HG02763 (cell line): ENCODE measurements around the gene UQCC3.
"Not testable (repeated sequence)": the region's sequence is repeated elsewhere in the genome, so short reads cannot be mapped to it uniquely, and the experiment has no call there.

ENCODE experiments used
- ATAC-seq: cut with Tn5 transposase; IDR thresholded peaks from one replicate; pipeline ENCODE4 v1.9.1; 2021; ENCODE audit warnings: mild to moderate bottlenecking, moderate library complexity; ENCODE audit not compliant: unreplicated experiment

The UQCC3 gene

GRCh38 chr11:62671608-62672389, at the start of gene UQCC3, which contains the start of gene LBHD1:
Gene UQCC3 (plus strand): TSS chr11:62671673. CDS start chr11:62671746, 73 bp downstream.
Gene LBHD1 (minus strand): TSS chr11:62672267. CDS start chr11:62670031, 2,236 bp downstream.
- peak; percentile 52 for ATAC-seq

- no peak for ATAC-seq
Measured at GRCh38 chr11:62622476-62623089, 48.9 kb upstream of the UQCC3 start.

GRCh38 chr11:62627713-62628112, 43.8 kb upstream of the UQCC3 start:
- no peak for ATAC-seq

GRCh38 chr11:62632492-62632891, 39.0 kb upstream of the UQCC3 start:
- ATAC-seq = no peak

GRCh38 chr11:62644220-62644619, 27.3 kb upstream of the UQCC3 start:
- ATAC-seq = no peak

- no peak for ATAC-seq
Measured at GRCh38 chr11:62645671-62645945, 25.9 kb upstream of the UQCC3 start.

- ATAC-seq = peak; percentile 95
Measured at GRCh38 chr11:62645946-62646824, 25.3 kb upstream of the UQCC3 start, which contains the start of gene GANAB. Gene GANAB (minus strand): TSS chr11:62646613. CDS start chr11:62646599, 14 bp downstream.

GRCh38 chr11:62646825-62647608, 24.5 kb upstream of the UQCC3 start:
- no peak for ATAC-seq

GRCh38 chr11:62647609-62648005, 23.9 kb upstream of the UQCC3 start:
- no peak for ATAC-seq

GRCh38 chr11:62648185-62648966, 23.1 kb upstream of the UQCC3 start:
- ATAC-seq = no peak

GRCh38 chr11:62648967-62649364, 22.5 kb upstream of the UQCC3 start:
- ATAC-seq = no peak

GRCh38 chr11:62649486-62649885, 22.0 kb upstream of the UQCC3 start:
- no peak for ATAC-seq

- ATAC-seq = not testable (repeated sequence)
Measured at GRCh38 chr11:62650283-62650682, 21.2 kb upstream of the UQCC3 start.

- ATAC-seq = no peak
Measured at GRCh38 chr11:62652161-62653006, 19.1 kb upstream of the UQCC3 start.

- no peak for ATAC-seq
Measured at GRCh38 chr11:62654297-62654696, 17.2 kb upstream of the UQCC3 start.

- no peak for ATAC-seq
Measured at GRCh38 chr11:62656796-62657429, 14.6 kb upstream of the UQCC3 start.

- ATAC-seq = peak; percentile 19
Measured at GRCh38 chr11:62664405-62665074, 6.9 kb upstream of the UQCC3 start.

GRCh38 chr11:62665075-62665598, 6.3 kb upstream of the UQCC3 start, which contains the start of the genes C11orf98 and CSKMT:
Gene C11orf98 (minus strand): TSS chr11:62665210. CDS start chr11:62665169, 41 bp downstream.
Gene CSKMT (plus strand): TSS chr11:62665312. CDS start chr11:62665880, 568 bp downstream.
- ATAC-seq = peak; percentile 88
